ENCODE data around the gene SNRK. TPM values are rescaled to one million over a fixed set of nuclear protein-coding genes. Genes with fewer than 3 reads are reported as not detected.

The SNRK gene
- total and polyA plus RNA-seq, 3 donors from 2014 or later: 27.5 to 42.4 (median 37.4) TPM

GRCh38 chr3:43249405-43249804, 36.9 kb upstream of the SNRK start:
- H3K27ac ChIP-seq: no peak overlapping the region
- H3K27me3 ChIP-seq: no peaks in the 10 kb centered on the region
- H3K4me3 ChIP-seq: no peak overlapping the region
- DNase-seq: no peak
- no peaks in the 10 kb centered on the region for H3K9me3 ChIP-seq
- intact Hi-C loops (cut with DNase I; ENCODE audit: low total_unique reads): no loop called here
- H3K36me3 ChIP-seq (ENCODE audit: low read depth, missing control alignments): no peaks in the 10 kb centered on the region
- no peaks in the 10 kb centered on the region for H3K4me1 ChIP-seq
- TF ChIP-seq, protein P1, sequence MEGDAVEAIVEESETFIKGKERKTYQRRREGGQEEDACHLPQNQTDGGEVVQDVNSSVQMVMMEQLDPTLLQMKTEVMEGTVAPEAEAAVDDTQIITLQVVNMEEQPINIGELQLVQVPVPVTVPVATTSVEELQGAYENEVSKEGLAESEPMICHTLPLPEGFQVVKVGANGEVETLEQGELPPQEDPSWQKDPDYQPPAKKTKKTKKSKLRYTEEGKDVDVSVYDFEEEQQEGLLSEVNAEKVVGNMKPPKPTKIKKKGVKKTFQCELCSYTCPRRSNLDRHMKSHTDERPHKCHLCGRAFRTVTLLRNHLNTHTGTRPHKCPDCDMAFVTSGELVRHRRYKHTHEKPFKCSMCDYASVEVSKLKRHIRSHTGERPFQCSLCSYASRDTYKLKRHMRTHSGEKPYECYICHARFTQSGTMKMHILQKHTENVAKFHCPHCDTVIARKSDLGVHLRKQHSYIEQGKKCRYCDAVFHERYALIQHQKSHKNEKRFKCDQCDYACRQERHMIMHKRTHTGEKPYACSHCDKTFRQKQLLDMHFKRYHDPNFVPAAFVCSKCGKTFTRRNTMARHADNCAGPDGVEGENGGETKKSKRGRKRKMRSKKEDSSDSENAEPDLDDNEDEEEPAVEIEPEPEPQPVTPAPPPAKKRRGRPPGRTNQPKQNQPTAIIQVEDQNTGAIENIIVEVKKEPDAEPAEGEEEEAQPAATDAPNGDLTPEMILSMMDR (IDR thresholded peaks at IDR 0.05): no peak
- TF ChIP-seq POLR2A (IDR thresholded peaks at IDR 0.05): no peak

DNA sequence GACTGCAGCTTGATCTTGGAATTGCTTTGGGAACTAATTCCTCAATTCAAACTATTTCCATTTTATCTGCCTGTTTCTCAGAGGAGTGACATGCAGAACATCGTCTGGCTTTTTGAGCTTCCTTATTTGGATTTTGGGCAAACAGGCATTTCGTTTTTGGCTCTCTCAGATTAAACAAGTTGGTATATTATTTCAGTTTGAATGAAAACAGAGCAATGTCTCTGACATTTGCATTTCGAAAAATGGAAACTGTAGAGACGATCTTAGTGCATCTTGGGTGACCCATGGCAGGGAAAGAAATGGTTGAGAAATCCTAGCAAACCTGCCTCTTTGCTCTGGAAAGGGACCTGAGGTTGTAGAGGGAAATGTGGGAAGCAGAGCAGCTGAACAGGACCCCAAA, 33.0 kb upstream of the SNRK start:
- no peaks in the 10 kb centered on the region for H3K36me3 ChIP-seq (ENCODE audit: low read depth, missing control alignments)
- intact Hi-C loops (cut with DNase I; ENCODE audit: low total_unique reads): no loop called here
- DNase-seq: no peak
- WGBS, 2 donors: 83 to 91% methylated on average over 4 of the region's 4 CpGs
- no peak overlapping the region for H3K27ac ChIP-seq
- no peaks in the 10 kb centered on the region for H3K27me3 ChIP-seq
- no peak for TF ChIP-seq POLR2A (IDR thresholded peaks at IDR 0.05)
- TF ChIP-seq, protein P1 (IDR thresholded peaks at IDR 0.05): no peak
- H3K4me1 ChIP-seq: no peaks in the 10 kb centered on the region
- no peak overlapping the region for H3K4me3 ChIP-seq
- no peaks in the 10 kb centered on the region for H3K9me3 ChIP-seq

DNA sequence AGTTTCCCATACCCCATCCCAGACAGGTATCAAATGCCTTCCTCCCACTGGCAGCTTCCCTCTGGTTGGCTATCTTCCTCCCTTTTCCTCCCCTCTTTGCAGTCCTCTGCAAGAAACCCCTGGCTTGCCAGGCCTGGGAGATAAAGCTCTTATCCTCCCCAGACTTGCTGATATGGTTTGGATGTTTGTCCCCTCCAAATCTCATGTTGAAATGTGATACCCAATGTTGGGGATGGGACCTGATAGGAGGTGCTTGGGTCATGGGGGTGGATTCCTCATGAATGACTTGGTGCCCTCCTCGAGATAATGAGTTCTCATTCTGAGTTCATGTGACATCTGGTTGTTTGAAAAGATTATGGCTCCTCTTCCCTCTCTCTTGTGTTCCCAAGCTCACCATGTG, 32.2 kb upstream of the SNRK start:
- no peaks in the 10 kb centered on the region for H3K36me3 ChIP-seq (ENCODE audit: low read depth, missing control alignments)
- H3K27me3 ChIP-seq: no peaks in the 10 kb centered on the region
- no peak overlapping the region for H3K4me3 ChIP-seq
- TF ChIP-seq POLR2A (IDR thresholded peaks at IDR 0.05): no peak
- TF ChIP-seq, protein P1 (IDR thresholded peaks at IDR 0.05): no peak
- intact Hi-C loops (cut with DNase I; ENCODE audit: low total_unique reads): no loop called here
- 54 to 69% methylated on average over 1 of the region's 1 CpG for WGBS, 2 donors
- DNase-seq: no peak
- no peaks in the 10 kb centered on the region for H3K4me1 ChIP-seq
- no peak overlapping the region for H3K27ac ChIP-seq
- no peaks in the 10 kb centered on the region for H3K9me3 ChIP-seq

GRCh38 chr3:43255662-43256061, 30.7 kb upstream of the SNRK start:
- no peak for DNase-seq
- no peak overlapping the region for H3K4me3 ChIP-seq
- H3K27ac ChIP-seq: no peak overlapping the region
- 77 to 83% methylated on average over 2 of the region's 2 CpGs for WGBS, 2 donors
- no peaks in the 10 kb centered on the region for H3K36me3 ChIP-seq (ENCODE audit: low read depth, missing control alignments)
- no peaks in the 10 kb centered on the region for H3K27me3 ChIP-seq
- intact Hi-C loops (cut with DNase I; ENCODE audit: low total_unique reads): no loop called here
- TF ChIP-seq POLR2A (IDR thresholded peaks at IDR 0.05): no peak
- TF ChIP-seq, protein P1 (IDR thresholded peaks at IDR 0.05): no peak
- H3K9me3 ChIP-seq: no peaks in the 10 kb centered on the region
- H3K4me1 ChIP-seq: no peaks in the 10 kb centered on the region

GRCh38 chr3:43256714-43257461, 29.5 kb upstream of the SNRK start:
- intact Hi-C loops (cut with DNase I; ENCODE audit: low total_unique reads): no loop called here
- no peak overlapping the region for H3K4me3 ChIP-seq
- H3K9me3 ChIP-seq: no peaks in the 10 kb centered on the region
- no peaks in the 10 kb centered on the region for H3K4me1 ChIP-seq
- TF ChIP-seq, protein P1 (IDR thresholded peaks at IDR 0.05): no peak
- TF ChIP-seq POLR2A (IDR thresholded peaks at IDR 0.05): no peak
- no peaks in the 10 kb centered on the region for H3K36me3 ChIP-seq (ENCODE audit: low read depth, missing control alignments)
- WGBS, 2 donors: 63 to 88% methylated on average over 1 of the region's 1 CpG
- no peaks in the 10 kb centered on the region for H3K27me3 ChIP-seq
- DNase-seq: no peak
- no peak overlapping the region for H3K27ac ChIP-seq

All from testis (tissue), 3 donors.